ENCODE results near the gene MEGF6.

GRCh38 chr1:3546048-3546384, 65.3 kb downstream of the MEGF6 start:
- no peak for TF ChIP-seq POLR2AphosphoS5 (IDR thresholded peaks at IDR 0.05)
- TF ChIP-seq POLR2A (IDR thresholded peaks at IDR 0.05): no peak
- TF ChIP-seq, protein P1, sequence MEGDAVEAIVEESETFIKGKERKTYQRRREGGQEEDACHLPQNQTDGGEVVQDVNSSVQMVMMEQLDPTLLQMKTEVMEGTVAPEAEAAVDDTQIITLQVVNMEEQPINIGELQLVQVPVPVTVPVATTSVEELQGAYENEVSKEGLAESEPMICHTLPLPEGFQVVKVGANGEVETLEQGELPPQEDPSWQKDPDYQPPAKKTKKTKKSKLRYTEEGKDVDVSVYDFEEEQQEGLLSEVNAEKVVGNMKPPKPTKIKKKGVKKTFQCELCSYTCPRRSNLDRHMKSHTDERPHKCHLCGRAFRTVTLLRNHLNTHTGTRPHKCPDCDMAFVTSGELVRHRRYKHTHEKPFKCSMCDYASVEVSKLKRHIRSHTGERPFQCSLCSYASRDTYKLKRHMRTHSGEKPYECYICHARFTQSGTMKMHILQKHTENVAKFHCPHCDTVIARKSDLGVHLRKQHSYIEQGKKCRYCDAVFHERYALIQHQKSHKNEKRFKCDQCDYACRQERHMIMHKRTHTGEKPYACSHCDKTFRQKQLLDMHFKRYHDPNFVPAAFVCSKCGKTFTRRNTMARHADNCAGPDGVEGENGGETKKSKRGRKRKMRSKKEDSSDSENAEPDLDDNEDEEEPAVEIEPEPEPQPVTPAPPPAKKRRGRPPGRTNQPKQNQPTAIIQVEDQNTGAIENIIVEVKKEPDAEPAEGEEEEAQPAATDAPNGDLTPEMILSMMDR (IDR thresholded peaks at IDR 0.05): no peak
- no peak for TF ChIP-seq EP300 (IDR thresholded peaks at IDR 0.05)

All from suprapubic skin (tissue), 4 donors.